Rectal smooth muscle tissue (tissue), 1 donor: ENCODE data around the gene CNTNAP5.

Source experiments
- H3K27ac ChIP-seq: one replicate; pipeline ENCODE4 v1.7.0; 2013; ENCODE audit warnings: low read depth, low read length, inconsistent platforms
- H3K27me3 ChIP-seq: one replicate; pipeline ENCODE4 v1.7.0; 2013; ENCODE audit warnings: low read length; ENCODE audit not compliant: control insufficient read depth, insufficient read depth
- H3K36me3 ChIP-seq: one replicate; pipeline ENCODE4 v1.7.0; 2013; ENCODE audit warnings: low read length; ENCODE audit not compliant: control insufficient read depth, insufficient read depth
- H3K4me1 ChIP-seq: one replicate; pipeline ENCODE4 v1.7.0; 2013; ENCODE audit warnings: low read length; ENCODE audit not compliant: control insufficient read depth, insufficient read depth
- H3K4me3 ChIP-seq: one replicate; pipeline ENCODE4 v1.7.0; 2013; ENCODE audit warnings: low read length
- H3K9ac ChIP-seq: one replicate; pipeline ENCODE4 v1.7.0; 2013; ENCODE audit warnings: low read length

The CNTNAP5 gene

GRCh38 chr2:124079045-124079444, 54.0 kb downstream of the CNTNAP5 start:
- Histone ChIP-seq H3K27ac (no peak overlapping the region), H3K4me1 (no peaks in the 10 kb centered on the region), H3K27me3 (no peaks in the 10 kb centered on the region), H3K36me3 (no peaks in the 10 kb centered on the region), H3K9ac (no peak overlapping the region), H3K4me3 (no peak overlapping the region)

DNA sequence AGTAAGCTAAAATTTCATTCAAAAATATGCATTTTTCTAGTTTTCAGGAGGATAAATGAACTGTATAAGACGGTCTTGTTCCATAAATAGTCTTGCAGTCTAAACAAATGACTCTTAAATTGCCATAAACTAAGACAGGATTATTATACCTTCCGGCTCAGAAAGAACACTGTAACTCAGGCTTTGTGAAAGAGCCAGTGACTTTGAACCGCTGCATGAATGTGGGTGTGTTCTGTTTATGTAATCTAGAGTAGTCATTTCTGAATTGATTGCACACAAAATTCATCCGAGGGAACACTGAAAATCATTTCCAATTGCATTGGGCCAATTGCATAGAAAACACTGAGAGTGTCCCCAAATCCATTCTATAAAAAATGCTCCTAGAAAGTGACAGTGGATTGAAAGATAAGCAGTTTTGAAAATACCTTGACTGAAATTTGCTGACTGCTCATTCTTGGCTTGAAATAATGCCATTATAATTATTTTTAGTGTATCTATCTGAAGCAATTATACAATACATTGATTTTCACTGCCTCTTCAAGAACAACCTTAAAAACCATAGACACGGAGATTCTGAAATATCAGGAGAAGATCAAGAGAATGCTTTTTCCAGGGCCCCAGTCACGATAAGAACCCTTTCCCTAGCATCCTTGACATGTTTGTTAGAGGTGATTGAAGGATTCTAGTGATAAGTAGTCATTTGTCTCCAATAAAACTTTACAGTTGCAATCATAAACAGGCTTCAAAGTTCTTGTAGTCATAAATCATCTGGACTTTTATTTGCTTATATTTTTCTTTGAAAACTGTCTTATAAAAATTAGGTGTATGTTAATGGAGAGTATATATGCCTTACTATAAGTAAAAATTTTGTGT, 55.4 kb downstream of the CNTNAP5 start:
- H3K9ac ChIP-seq: no peak overlapping the region
- no peaks in the 10 kb centered on the region for H3K36me3 ChIP-seq
- H3K4me1 ChIP-seq: no peaks in the 10 kb centered on the region
- H3K27me3 ChIP-seq: no peaks in the 10 kb centered on the region
- no peak overlapping the region for H3K4me3 ChIP-seq
- no peak overlapping the region for H3K27ac ChIP-seq

DNA sequence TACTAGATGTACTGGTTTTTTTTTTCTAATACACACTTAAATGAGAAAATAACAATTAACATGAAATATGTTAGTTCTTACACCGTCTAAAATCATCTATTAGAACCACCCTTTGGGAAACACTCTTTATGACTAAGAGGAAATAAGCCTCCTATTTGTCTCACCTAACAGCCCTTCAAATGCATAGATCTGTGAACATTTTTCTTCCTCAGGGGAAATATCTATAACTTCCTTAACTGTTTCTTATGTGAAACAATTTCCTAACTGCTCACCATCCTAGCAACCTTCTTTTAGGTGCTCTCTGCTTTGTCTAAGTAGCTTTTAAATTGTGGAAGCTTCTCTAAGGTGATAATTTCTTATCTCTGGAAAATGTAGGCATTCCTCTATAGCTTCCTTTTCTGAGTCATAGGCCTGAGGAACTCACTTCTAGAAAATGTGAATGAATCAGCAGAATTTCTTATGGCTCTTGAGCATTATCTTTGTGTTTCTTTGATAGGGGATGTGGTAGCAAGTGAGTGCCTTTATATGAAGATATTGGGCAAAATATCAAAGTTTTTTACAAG, 56.1 kb downstream of the CNTNAP5 start:
- no peak overlapping the region for H3K4me3 ChIP-seq
- no peaks in the 10 kb centered on the region for H3K27me3 ChIP-seq
- H3K36me3 ChIP-seq: no peaks in the 10 kb centered on the region
- H3K27ac ChIP-seq: no peak overlapping the region
- H3K9ac ChIP-seq: no peak overlapping the region
- no peaks in the 10 kb centered on the region for H3K4me1 ChIP-seq

DNA sequence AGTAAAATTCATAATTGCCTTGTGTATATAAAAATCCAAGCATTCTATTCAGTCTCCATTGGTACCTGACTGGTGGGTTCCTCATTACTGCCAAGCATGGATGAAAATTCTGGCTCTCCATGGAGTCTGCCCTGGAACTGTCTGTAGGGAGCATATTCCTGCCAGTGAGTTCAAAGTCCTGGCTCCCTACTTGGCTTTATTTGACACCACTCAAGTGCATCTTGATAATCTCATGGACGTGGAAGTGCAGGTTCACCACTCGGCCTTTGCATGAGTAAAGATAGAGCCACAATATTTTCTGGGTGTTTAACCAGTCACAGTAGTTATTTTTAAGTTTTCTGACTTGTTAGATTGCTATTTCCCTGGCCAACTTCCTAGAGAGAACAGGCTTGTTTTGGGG, 63.5 kb downstream of the CNTNAP5 start:
- Histone ChIP-seq H3K27ac (no peak overlapping the region), H3K27me3 (no peaks in the 10 kb centered on the region), H3K9ac (no peak overlapping the region), H3K4me1 (no peaks in the 10 kb centered on the region), H3K4me3 (no peak overlapping the region), H3K36me3 (no peaks in the 10 kb centered on the region)

DNA sequence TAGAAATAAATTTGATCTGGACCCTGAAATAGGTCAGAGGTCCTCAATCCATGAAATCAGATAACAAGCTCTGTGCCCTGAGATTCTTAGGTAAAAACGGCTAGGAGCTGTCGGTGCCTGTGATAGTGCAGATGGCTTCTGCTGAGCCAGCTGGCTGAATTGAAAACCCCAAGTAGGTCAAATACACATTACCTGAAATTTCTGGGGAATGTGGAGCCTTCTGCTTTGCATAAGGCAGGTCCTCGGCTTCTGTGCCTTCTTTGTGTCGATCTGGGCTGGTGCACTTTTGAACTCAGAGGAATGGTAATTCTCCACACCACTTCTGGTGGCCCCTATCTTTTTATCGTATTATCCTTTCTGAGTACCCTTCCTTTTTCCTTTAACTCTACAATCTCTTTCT, 66.6 kb downstream of the CNTNAP5 start:
- Histone ChIP-seq H3K27me3 (no peaks in the 10 kb centered on the region), H3K36me3 (no peaks in the 10 kb centered on the region), H3K27ac (no peak overlapping the region), H3K9ac (no peak overlapping the region), H3K4me1 (no peaks in the 10 kb centered on the region), H3K4me3 (no peak overlapping the region)

GRCh38 chr2:124092651-124093050, 67.6 kb downstream of the CNTNAP5 start:
- H3K27ac ChIP-seq: no peak overlapping the region
- no peaks in the 10 kb centered on the region for H3K27me3 ChIP-seq
- H3K9ac ChIP-seq: no peak overlapping the region
- no peak overlapping the region for H3K4me3 ChIP-seq
- no peaks in the 10 kb centered on the region for H3K4me1 ChIP-seq
- H3K36me3 ChIP-seq: no peaks in the 10 kb centered on the region

- Histone ChIP-seq H3K36me3 (no peaks in the 10 kb centered on the region), H3K4me3 (no peak overlapping the region), H3K9ac (no peak overlapping the region), H3K4me1 (no peaks in the 10 kb centered on the region), H3K27me3 (no peaks in the 10 kb centered on the region), H3K27ac (no peak overlapping the region)
These were observed 79.8 kb downstream of the CNTNAP5 start for GRCh38 chr2:124104914-124105313.

- no peak overlapping the region for H3K9ac ChIP-seq
- no peaks in the 10 kb centered on the region for H3K36me3 ChIP-seq
- H3K4me3 ChIP-seq: no peak overlapping the region
- no peak overlapping the region for H3K27ac ChIP-seq
- no peaks in the 10 kb centered on the region for H3K4me1 ChIP-seq
- H3K27me3 ChIP-seq: no peaks in the 10 kb centered on the region
These were observed 87.1 kb downstream of the CNTNAP5 start for GRCh38 chr2:124112206-124112605.

DNA sequence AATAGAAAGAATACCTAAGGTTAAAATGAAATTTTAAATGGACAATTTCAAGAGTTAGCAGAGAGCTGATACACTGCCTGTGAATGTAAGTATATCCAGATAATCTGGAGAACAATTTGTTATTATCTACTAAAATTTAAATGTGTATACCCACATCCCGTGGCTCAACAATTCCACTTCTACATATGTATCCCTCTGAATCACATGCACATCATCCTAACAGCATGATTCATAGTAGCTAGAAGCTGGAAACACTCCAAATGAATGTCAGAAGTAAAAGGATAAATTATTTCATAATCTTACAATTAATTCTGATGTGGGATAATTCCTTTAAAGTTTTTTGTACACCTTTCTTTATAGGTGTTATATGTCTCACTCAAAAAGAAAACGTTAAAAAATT, 87.9 kb downstream of the CNTNAP5 start:
- H3K36me3 ChIP-seq: no peaks in the 10 kb centered on the region
- H3K9ac ChIP-seq: no peak overlapping the region
- H3K4me3 ChIP-seq: no peak overlapping the region
- H3K27me3 ChIP-seq: no peaks in the 10 kb centered on the region
- no peak overlapping the region for H3K27ac ChIP-seq
- no peaks in the 10 kb centered on the region for H3K4me1 ChIP-seq

DNA sequence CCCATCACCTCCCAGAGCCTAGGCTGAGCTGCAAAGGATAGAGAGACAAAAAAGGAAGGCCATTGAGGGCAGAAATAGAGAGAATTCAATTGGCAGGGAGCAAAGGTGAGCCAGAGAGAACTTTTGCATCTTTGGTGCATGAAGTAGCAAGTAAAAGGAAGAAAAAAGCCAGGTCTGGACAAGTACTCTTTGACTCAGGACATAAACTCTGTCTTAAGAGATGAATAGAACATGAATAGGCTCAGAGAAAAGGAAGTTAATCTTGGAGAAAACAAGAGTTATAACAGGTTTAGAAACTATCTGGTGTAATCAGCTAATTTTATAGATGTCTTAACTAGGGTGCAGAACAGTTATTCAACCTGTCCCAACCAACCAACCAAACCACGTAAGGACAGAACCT, 95.2 kb downstream of the CNTNAP5 start:
- no peaks in the 10 kb centered on the region for H3K27me3 ChIP-seq
- H3K4me3 ChIP-seq: no peak overlapping the region
- H3K27ac ChIP-seq: no peak overlapping the region
- no peak overlapping the region for H3K9ac ChIP-seq
- H3K4me1 ChIP-seq: no peaks in the 10 kb centered on the region
- no peaks in the 10 kb centered on the region for H3K36me3 ChIP-seq

DNA sequence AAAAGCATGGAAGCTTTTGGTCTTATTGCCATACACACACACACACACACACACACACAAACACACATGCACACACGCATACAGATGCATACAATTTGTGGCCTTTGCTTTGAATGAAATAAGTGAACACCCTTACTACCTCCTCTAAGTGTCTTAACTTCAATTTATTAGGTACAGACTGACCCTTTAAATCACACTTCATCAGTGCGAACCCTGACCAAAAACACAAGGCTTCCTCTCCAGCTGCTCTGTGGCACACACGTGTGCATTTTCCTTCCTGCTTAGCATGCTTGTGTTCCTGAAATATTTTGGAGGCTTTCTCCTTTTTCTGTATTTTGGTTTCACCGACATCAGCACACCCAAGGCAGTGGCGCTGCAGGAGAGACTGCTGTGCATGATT, 96.0 kb downstream of the CNTNAP5 start:
- Histone ChIP-seq H3K4me1 (no peaks in the 10 kb centered on the region), H3K27ac (no peak overlapping the region), H3K36me3 (no peaks in the 10 kb centered on the region), H3K4me3 (no peak overlapping the region), H3K27me3 (no peaks in the 10 kb centered on the region), H3K9ac (no peak overlapping the region)

DNA sequence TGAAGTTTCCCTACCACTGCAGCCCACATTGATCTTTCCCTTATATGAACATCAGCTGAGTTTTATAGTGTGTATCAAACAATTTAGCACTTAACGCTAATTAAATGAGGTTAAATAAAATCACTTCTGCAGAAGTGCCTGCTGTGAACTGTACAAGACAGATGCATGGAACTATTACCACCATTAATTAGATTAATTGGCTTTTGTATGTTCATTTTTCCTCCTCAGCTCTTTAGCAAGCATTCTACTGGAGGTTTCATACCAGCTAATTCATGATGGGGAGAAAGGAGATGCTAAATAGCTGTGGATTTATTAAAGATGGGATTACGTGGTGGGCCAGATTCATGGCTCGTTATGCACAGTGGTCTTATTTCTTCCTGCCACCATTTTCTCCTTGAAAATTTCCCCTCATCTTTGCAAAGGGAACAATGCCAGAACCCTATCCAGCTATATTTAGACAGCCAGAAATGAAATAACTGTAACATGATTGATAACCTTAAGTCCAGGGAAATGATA, 96.7 kb downstream of the CNTNAP5 start:
- Histone ChIP-seq H3K36me3 (no peaks in the 10 kb centered on the region), H3K27me3 (no peaks in the 10 kb centered on the region), H3K4me3 (no peak overlapping the region), H3K4me1 (no peaks in the 10 kb centered on the region), H3K27ac (no peak overlapping the region), H3K9ac (no peak overlapping the region)

DNA sequence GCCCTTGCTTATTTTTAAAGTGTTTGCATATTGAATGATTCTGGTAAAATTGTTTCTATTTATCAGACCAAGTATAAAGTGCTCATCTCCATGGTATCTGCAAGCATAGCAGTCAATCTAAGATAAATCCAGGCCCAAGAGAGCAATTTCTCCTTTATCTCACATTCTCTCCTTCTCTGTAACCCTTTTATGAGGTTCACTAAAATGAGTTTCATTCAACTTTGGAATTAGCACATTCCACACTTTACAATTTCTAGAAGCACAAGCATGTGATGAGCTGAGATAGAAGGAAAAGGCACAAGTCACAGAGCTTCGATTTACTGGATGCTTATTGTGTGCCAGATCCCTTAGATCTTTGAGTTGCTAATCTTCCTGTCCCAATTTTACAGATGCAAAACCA, 97.3 kb downstream of the CNTNAP5 start:
- Histone ChIP-seq H3K27ac (no peak overlapping the region), H3K27me3 (no peaks in the 10 kb centered on the region), H3K9ac (no peak overlapping the region), H3K36me3 (no peaks in the 10 kb centered on the region), H3K4me3 (no peak overlapping the region), H3K4me1 (no peaks in the 10 kb centered on the region)
